GM23338 (cell line): Measurements from ENCODE around the gene GPR141. TPM values are rescaled to one million over a fixed set of nuclear protein-coding genes. Genes with fewer than 3 reads are reported as not detected.

Source experiments
- ATAC-seq: fragments of 200-7000 bp; cut with Tn5 transposase; 3 replicates; pipeline ENCODE4 v1.9.1; 2020
- DNase-seq: peaks from one replicate; pipeline ENCODE4 v3.0.0-alpha.2; 2015; ENCODE audit warnings: low spot score
- H2AFZ ChIP-seq: fragments of 200-600 bp; sonication (generic); 2 replicates; pipeline ENCODE4 v1.8.0; 2016; ENCODE audit warnings: antibody characterized with exemption, mild to moderate bottlenecking, moderate library complexity
- H3F3A ChIP-seq: fragments of 200-600 bp; sonication (generic); replicated peaks from 2 replicates; pipeline ENCODE4 v1.8.0; 2017; ENCODE audit warnings: antibody characterized with exemption, mixed run types, low read depth
- H3K27ac ChIP-seq: fragments of 200-600 bp; sonication (generic); 2 replicates; pipeline ENCODE4 v1.6.1; 2016; ENCODE audit warnings: low read depth
- H3K27me3 ChIP-seq: fragments of 200-600 bp; sonication (generic); 2 replicates; pipeline ENCODE4 v1.8.0; 2016; ENCODE audit warnings: mild to moderate bottlenecking, mixed run types, moderate library complexity; ENCODE audit not compliant: insufficient read depth
- H3K36me3 ChIP-seq: fragments of 200-600 bp; sonication (generic); 2 replicates; pipeline ENCODE4 v1.8.0; 2016; ENCODE audit warnings: mild to moderate bottlenecking; ENCODE audit not compliant: insufficient read depth
- H3K4me1 ChIP-seq: fragments of 200-600 bp; sonication (generic); 2 replicates; pipeline ENCODE4 v1.8.0; 2016; ENCODE audit warnings: mild to moderate bottlenecking, moderate library complexity; ENCODE audit not compliant: insufficient read depth
- H3K4me2 ChIP-seq: fragments of 200-600 bp; sonication (generic); 2 replicates; pipeline ENCODE4 v1.7.1; 2017; ENCODE audit warnings: mixed run types
- H3K4me3 ChIP-seq: fragments of 200-600 bp; sonication (generic); 2 replicates; pipeline ENCODE4 v1.6.1; 2016; ENCODE audit warnings: mixed run types
- H3K79me2 ChIP-seq: fragments of 200-600 bp; sonication (generic); replicated peaks from 2 replicates; pipeline ENCODE4 v1.8.0; 2017; ENCODE audit warnings: mild to moderate bottlenecking; ENCODE audit not compliant: insufficient read depth
- H3K9me2 ChIP-seq: fragments of 200-600 bp; sonication (generic); 2 replicates; pipeline ENCODE4 v1.8.0; 2017; ENCODE audit not compliant: insufficient read depth
- H4K20me1 ChIP-seq: fragments of 200-600 bp; sonication (generic); replicated peaks from 2 replicates; pipeline ENCODE4 v1.8.0; 2017; ENCODE audit warnings: mild to moderate bottlenecking; ENCODE audit not compliant: insufficient read depth
- H3K27ac Mint-ChIP-seq: 2 replicates; pipeline ENCODE4 v1.8.0; 2020; ENCODE audit warnings: inconsistent platforms, mild to moderate bottlenecking, moderate library complexity, mixed read lengths
- H3K27me3 Mint-ChIP-seq: 3 replicates; pipeline ENCODE4 v1.8.0; 2022; ENCODE audit warnings: low read depth, mild to moderate bottlenecking, moderate library complexity, mixed read lengths, inconsistent platforms; ENCODE audit not compliant: insufficient read depth, poor library complexity
- H3K36me3 Mint-ChIP-seq: 3 replicates; pipeline ENCODE4 v1.8.0; 2021; ENCODE audit warnings: low read depth, mild to moderate bottlenecking, inconsistent platforms, moderate library complexity, mixed read lengths
- H3K4me1 Mint-ChIP-seq: 3 replicates; pipeline ENCODE4 v1.8.0; 2020; ENCODE audit warnings: mild to moderate bottlenecking, inconsistent platforms, mixed read lengths
- H3K4me3 Mint-ChIP-seq: 3 replicates; pipeline ENCODE4 v1.8.0; 2021; ENCODE audit warnings: moderate library complexity, mild to moderate bottlenecking, inconsistent platforms, mixed read lengths
- H3K9me3 Mint-ChIP-seq: 3 replicates; pipeline ENCODE4 v1.8.0; 2020; ENCODE audit warnings: moderate library complexity, mild to moderate bottlenecking, inconsistent platforms, mixed read lengths
- NANOG ChIP-seq: IDR thresholded peaks from 2 replicates; pipeline ENCODE4 v1.6.1; 2016; ENCODE audit warnings: antibody characterized with exemption, borderline replicate concordance
- POLR2AphosphoS5 ChIP-seq: IDR thresholded peaks from 2 replicates; pipeline ENCODE4 v1.6.1; 2016; ENCODE audit warnings: antibody characterized with exemption, low read depth
- STAT1 ChIP-seq: IDR thresholded peaks from one replicate; pipeline ENCODE4 v1.6.1; 2016; ENCODE audit warnings: antibody characterized with exemption; ENCODE audit not compliant: unreplicated experiment
- polyA plus RNA-seq: library from polyadenylated mRNA; unstranded; fragments of >200 nt; fragmentation: Nextera tagmentation; extraction: Ambion mirVana; gene quantifications from 2 replicates; pipeline ENCODE4 v1.2.1, GENCODE V29; 2016
- total RNA-seq: library from RNA; depleted of rRNA; stranded (reverse); fragments of >200 nt; shearing (Covaris generic); gene quantifications from 2 replicates; pipeline ENCODE4 v1.2.3, GENCODE V29; 2014
- TF ChIP-seq, protein P1 (sequence below), 2 experiments: fragments of 200-600 bp in 1 of 2; sonication (generic) in 1 of 2; conservative IDR thresholded peaks; 2 replicates each; pipeline versions ENCODE4 v1.5.1 to v1.6.1; 2016 to 2017; ENCODE audit warnings: antibody characterized with exemption in 2 of 2, low read depth in 2 of 2, mild to moderate bottlenecking in 2 of 2, moderate library complexity in 1 of 2
- TF ChIP-seq, protein P2 (sequence below): IDR thresholded peaks from one replicate; pipeline ENCODE4 v1.6.1; 2018; ENCODE audit warnings: antibody characterized with exemption; ENCODE audit not compliant: unreplicated experiment
- TF ChIP-seq, protein P3 (sequence below): fragments of 250-450 bp; sonication (Bioruptor Pico); IDR thresholded peaks from 2 replicates; pipeline ENCODE4 v1.5.0; 2020; ENCODE audit warnings: mild to moderate bottlenecking, moderate library complexity

GPR141 gene
- total and polyA plus RNA-seq, 2 experiments from 2014 or later, result 0.80 TPM; not detected in 1

DNA sequence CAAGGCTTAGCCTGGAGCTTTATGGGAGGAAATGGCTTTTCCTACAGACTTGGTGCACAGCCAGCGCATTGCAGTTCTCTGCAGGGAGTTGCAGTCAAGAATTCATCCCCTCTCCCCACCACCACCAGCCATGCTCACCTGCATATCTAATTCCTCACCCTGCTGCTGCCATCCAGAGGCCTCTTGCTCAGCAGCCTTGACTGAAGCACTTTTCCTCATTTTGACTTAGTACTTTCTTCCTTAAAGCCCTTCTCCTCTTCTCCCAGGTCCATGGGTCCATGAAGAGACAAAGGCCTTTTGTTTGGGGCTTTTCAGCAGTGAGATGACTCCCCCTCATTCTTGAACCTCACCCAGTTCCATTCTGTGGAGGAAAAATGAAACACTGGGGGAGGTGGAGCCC is 39.7 kb upstream of the GPR141 start:
- H3F3A ChIP-seq, result no peaks in the 10 kb centered on the region
- no peak for TF ChIP-seq POLR2AphosphoS5
- TF ChIP-seq, protein P1, sequence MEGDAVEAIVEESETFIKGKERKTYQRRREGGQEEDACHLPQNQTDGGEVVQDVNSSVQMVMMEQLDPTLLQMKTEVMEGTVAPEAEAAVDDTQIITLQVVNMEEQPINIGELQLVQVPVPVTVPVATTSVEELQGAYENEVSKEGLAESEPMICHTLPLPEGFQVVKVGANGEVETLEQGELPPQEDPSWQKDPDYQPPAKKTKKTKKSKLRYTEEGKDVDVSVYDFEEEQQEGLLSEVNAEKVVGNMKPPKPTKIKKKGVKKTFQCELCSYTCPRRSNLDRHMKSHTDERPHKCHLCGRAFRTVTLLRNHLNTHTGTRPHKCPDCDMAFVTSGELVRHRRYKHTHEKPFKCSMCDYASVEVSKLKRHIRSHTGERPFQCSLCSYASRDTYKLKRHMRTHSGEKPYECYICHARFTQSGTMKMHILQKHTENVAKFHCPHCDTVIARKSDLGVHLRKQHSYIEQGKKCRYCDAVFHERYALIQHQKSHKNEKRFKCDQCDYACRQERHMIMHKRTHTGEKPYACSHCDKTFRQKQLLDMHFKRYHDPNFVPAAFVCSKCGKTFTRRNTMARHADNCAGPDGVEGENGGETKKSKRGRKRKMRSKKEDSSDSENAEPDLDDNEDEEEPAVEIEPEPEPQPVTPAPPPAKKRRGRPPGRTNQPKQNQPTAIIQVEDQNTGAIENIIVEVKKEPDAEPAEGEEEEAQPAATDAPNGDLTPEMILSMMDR (conservative IDR thresholded peaks at IDR 0.05; ENCODE audit: low read depth in 2 of 2), result peak; percentile 41 to 67
- TF ChIP-seq, protein P2, sequence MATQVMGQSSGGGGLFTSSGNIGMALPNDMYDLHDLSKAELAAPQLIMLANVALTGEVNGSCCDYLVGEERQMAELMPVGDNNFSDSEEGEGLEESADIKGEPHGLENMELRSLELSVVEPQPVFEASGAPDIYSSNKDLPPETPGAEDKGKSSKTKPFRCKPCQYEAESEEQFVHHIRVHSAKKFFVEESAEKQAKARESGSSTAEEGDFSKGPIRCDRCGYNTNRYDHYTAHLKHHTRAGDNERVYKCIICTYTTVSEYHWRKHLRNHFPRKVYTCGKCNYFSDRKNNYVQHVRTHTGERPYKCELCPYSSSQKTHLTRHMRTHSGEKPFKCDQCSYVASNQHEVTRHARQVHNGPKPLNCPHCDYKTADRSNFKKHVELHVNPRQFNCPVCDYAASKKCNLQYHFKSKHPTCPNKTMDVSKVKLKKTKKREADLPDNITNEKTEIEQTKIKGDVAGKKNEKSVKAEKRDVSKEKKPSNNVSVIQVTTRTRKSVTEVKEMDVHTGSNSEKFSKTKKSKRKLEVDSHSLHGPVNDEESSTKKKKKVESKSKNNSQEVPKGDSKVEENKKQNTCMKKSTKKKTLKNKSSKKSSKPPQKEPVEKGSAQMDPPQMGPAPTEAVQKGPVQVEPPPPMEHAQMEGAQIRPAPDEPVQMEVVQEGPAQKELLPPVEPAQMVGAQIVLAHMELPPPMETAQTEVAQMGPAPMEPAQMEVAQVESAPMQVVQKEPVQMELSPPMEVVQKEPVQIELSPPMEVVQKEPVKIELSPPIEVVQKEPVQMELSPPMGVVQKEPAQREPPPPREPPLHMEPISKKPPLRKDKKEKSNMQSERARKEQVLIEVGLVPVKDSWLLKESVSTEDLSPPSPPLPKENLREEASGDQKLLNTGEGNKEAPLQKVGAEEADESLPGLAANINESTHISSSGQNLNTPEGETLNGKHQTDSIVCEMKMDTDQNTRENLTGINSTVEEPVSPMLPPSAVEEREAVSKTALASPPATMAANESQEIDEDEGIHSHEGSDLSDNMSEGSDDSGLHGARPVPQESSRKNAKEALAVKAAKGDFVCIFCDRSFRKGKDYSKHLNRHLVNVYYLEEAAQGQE, result no peak
- TF ChIP-seq NANOG, result no peak
- TF ChIP-seq STAT1, result no peak
- TF ChIP-seq, protein P3, sequence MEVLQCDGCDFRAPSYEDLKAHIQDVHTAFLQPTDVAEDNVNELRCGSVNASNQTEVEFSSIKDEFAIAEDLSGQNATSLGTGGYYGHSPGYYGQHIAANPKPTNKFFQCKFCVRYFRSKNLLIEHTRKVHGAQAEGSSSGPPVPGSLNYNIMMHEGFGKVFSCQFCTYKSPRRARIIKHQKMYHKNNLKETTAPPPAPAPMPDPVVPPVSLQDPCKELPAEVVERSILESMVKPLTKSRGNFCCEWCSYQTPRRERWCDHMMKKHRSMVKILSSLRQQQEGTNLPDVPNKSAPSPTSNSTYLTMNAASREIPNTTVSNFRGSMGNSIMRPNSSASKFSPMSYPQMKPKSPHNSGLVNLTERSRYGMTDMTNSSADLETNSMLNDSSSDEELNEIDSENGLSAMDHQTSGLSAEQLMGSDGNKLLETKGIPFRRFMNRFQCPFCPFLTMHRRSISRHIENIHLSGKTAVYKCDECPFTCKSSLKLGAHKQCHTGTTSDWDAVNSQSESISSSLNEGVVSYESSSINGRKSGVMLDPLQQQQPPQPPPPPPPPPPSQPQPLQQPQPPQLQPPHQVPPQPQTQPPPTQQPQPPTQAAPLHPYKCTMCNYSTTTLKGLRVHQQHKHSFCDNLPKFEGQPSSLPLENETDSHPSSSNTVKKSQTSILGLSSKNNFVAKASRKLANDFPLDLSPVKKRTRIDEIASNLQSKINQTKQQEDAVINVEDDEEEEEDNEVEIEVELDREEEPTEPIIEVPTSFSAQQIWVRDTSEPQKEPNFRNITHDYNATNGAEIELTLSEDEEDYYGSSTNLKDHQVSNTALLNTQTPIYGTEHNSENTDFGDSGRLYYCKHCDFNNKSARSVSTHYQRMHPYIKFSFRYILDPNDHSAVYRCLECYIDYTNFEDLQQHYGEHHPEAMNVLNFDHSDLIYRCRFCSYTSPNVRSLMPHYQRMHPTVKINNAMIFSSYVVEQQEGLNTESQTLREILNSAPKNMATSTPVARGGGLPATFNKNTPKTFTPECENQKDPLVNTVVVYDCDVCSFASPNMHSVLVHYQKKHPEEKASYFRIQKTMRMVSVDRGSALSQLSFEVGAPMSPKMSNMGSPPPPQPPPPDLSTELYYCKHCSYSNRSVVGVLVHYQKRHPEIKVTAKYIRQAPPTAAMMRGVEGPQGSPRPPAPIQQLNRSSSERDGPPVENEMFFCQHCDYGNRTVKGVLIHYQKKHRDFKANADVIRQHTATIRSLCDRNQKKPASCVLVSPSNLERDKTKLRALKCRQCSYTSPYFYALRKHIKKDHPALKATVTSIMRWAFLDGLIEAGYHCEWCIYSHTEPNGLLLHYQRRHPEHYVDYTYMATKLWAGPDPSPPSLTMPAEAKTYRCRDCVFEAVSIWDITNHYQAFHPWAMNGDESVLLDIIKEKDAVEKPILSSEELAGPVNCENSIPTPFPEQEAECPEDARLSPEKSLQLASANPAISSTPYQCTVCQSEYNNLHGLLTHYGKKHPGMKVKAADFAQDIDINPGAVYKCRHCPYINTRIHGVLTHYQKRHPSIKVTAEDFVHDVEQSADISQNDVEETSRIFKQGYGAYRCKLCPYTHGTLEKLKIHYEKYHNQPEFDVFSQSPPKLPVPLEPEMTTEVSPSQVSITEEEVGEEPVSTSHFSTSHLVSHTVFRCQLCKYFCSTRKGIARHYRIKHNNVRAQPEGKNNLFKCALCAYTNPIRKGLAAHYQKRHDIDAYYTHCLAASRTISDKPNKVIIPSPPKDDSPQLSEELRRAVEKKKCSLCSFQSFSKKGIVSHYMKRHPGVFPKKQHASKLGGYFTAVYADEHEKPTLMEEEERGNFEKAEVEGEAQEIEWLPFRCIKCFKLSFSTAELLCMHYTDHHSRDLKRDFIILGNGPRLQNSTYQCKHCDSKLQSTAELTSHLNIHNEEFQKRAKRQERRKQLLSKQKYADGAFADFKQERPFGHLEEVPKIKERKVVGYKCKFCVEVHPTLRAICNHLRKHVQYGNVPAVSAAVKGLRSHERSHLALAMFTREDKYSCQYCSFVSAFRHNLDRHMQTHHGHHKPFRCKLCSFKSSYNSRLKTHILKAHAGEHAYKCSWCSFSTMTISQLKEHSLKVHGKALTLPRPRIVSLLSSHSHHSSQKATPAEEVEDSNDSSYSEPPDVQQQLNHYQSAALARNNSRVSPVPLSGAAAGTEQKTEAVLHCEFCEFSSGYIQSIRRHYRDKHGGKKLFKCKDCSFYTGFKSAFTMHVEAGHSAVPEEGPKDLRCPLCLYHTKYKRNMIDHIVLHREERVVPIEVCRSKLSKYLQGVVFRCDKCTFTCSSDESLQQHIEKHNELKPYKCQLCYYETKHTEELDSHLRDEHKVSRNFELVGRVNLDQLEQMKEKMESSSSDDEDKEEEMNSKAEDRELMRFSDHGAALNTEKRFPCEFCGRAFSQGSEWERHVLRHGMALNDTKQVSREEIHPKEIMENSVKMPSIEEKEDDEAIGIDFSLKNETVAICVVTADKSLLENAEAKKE (CRISPR knock-in tag), result peak; percentile 86
- H3K4me1 Mint-ChIP-seq, result peaks cover 10% of the 10 kb centered on the region; the same call in 2 of the 3 replicates
- H3K27me3 ChIP-seq, result no peaks in the 10 kb centered on the region
- H3K9me2 ChIP-seq, result no peaks in the 10 kb centered on the region
- H3K4me1 ChIP-seq, result peaks cover 14% of the 10 kb centered on the region
- H2AFZ ChIP-seq, result 0 out of 2 replicates have a peak overlapping the region, but pooled peaks have one; percentile 15
- H3K79me2 ChIP-seq, result no peaks in the 10 kb centered on the region
- no peak overlapping the region for H3K4me3 ChIP-seq
- peak overlapping the region; percentile 93 for H3K27ac Mint-ChIP-seq
- H3K36me3 Mint-ChIP-seq, result no peaks in the 10 kb centered on the region
- DNase-seq, result peak; percentile 75
- H3K27ac ChIP-seq, result peak overlapping the region; percentile 67
- H3K27me3 Mint-ChIP-seq, result no peaks in the 10 kb centered on the region
- H3K36me3 ChIP-seq, result no peaks in the 10 kb centered on the region
- H4K20me1 ChIP-seq, result no peaks in the 10 kb centered on the region
- H3K9me3 Mint-ChIP-seq, result no peaks in the 10 kb centered on the region
- peak; percentile 99 for ATAC-seq
- peak overlapping the region; percentile 33; the same call in 1 of the 2 replicates for H3K4me2 ChIP-seq
- 0 out of 3 replicates have a peak overlapping the region, but pooled peaks have one; percentile 7 for H3K4me3 Mint-ChIP-seq
